ENCODE data around the gene VTI1A. TPM values are rescaled to one million over a fixed set of nuclear protein-coding genes. Genes with fewer than 3 reads are reported as not detected.

Gene VTI1A
- total RNA-seq, 1 donor from 2014 or later, result 33.6 TPM

DNA sequence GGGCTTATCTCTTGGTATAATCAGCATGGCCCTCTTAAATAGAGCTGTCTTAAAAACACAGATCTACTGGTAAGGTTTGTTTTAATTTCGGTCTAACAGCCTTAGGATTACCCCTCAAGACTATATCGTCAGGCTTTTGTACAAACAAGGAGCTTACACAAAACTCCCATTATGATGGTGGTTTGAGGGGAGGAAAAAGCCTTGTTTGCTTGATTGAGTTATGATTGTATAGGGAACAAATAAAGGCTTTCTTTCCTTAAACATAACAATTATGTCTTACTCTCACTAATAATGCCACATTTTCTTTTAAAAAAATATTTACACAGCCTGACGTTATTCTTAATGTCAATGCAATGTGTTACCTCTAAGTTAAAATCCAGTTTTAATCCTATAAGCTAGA, 314.2 kb downstream of the VTI1A start:
- no peaks in the 10 kb centered on the region for H3K36me3 Mint-ChIP-seq (ENCODE audit: low read depth)
- no peaks in the 10 kb centered on the region for H3K9me3 Mint-ChIP-seq
- no peaks in the 10 kb centered on the region for H3K27me3 Mint-ChIP-seq (ENCODE audit: low read depth)
- H3K27ac Mint-ChIP-seq, result no peak overlapping the region
- no peaks in the 10 kb centered on the region for H3K4me1 Mint-ChIP-seq (ENCODE audit: low read depth)
- DNase-seq (ENCODE audit: low spot score), result no peak
- intact Hi-C loops (cut with micrococcal nuclease), result no loop called here
- no peak overlapping the region for H3K4me3 Mint-ChIP-seq (ENCODE audit: low read depth)

GRCh38 chr10:112763916-112764520, 317.0 kb downstream of the VTI1A start:
- H3K4me3 Mint-ChIP-seq (ENCODE audit: low read depth), result no peak overlapping the region
- intact Hi-C loops (cut with micrococcal nuclease), result no loop called here
- DNase-seq (ENCODE audit: low spot score), result no peak
- H3K9me3 Mint-ChIP-seq, result no peaks in the 10 kb centered on the region
- H3K4me1 Mint-ChIP-seq (ENCODE audit: low read depth), result no peaks in the 10 kb centered on the region
- H3K36me3 Mint-ChIP-seq (ENCODE audit: low read depth), result no peaks in the 10 kb centered on the region
- no peak overlapping the region for H3K27ac Mint-ChIP-seq
- no peaks in the 10 kb centered on the region for H3K27me3 Mint-ChIP-seq (ENCODE audit: low read depth)

GRCh38 chr10:112765717-112766235, 318.8 kb downstream of the VTI1A start:
- H3K9me3 Mint-ChIP-seq, result no peaks in the 10 kb centered on the region
- no peaks in the 10 kb centered on the region for H3K4me1 Mint-ChIP-seq (ENCODE audit: low read depth)
- no peaks in the 10 kb centered on the region for H3K36me3 Mint-ChIP-seq (ENCODE audit: low read depth)
- no peak overlapping the region for H3K27ac Mint-ChIP-seq
- H3K27me3 Mint-ChIP-seq (ENCODE audit: low read depth), result no peaks in the 10 kb centered on the region
- H3K4me3 Mint-ChIP-seq (ENCODE audit: low read depth), result no peak overlapping the region
- intact Hi-C loops (cut with micrococcal nuclease), result no loop called here
- DNase-seq (ENCODE audit: low spot score), result no peak

DNA sequence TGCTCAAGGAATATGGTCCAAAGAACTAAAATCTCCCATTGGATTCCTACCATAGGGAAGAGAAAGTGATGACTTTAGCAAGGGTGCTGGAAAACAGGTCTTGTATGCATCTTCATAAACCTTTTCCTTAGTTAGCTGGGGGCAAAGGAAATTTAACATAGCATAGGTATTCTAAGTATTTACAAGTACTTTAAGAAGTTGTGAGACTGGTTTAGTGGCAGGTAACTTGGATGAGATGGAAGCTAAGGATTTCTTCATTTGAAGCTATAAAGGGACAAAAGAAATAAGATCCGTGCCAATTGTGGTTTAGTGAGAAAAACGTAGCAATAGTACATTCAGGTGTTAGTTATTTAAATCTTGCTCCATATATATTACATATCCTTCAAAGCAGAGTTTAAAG, 319.6 kb downstream of the VTI1A start:
- intact Hi-C loops (cut with micrococcal nuclease), result no loop called here

GRCh38 chr10:112767156-112767555, 320.1 kb downstream of the VTI1A start:
- Mint-ChIP-seq H3K36me3 (ENCODE audit: low read depth) (no peaks in the 10 kb centered on the region), H3K4me3 (ENCODE audit: low read depth) (no peak overlapping the region)

More for the DNA sequence above, 319.6 kb downstream of the VTI1A start:
- Mint-ChIP-seq H3K4me1 (ENCODE audit: low read depth) (no peaks in the 10 kb centered on the region), H3K27me3 (ENCODE audit: low read depth) (no peaks in the 10 kb centered on the region), H3K9me3 (no peaks in the 10 kb centered on the region), H3K36me3 (ENCODE audit: low read depth) (no peaks in the 10 kb centered on the region), H3K27ac (no peak overlapping the region), H3K4me3 (ENCODE audit: low read depth) (no peak overlapping the region)
- no peak for DNase-seq (ENCODE audit: low spot score)

GRCh38 chr10:112768121-112768520, 321.1 kb downstream of the VTI1A start:
- intact Hi-C loops (cut with micrococcal nuclease), result no loop called here
- Mint-ChIP-seq H3K4me3 (ENCODE audit: low read depth) (no peak overlapping the region), H3K4me1 (ENCODE audit: low read depth) (no peaks in the 10 kb centered on the region), H3K27ac (no peak overlapping the region), H3K36me3 (ENCODE audit: low read depth) (no peaks in the 10 kb centered on the region), H3K27me3 (ENCODE audit: low read depth) (no peaks in the 10 kb centered on the region), H3K9me3 (no peaks in the 10 kb centered on the region)
- no peak for DNase-seq (ENCODE audit: low spot score)

More at GRCh38 chr10:112767156-112767555, 320.1 kb downstream of the VTI1A start:
- no peaks in the 10 kb centered on the region for H3K4me1 Mint-ChIP-seq (ENCODE audit: low read depth)
- no peak overlapping the region for H3K27ac Mint-ChIP-seq
- no peaks in the 10 kb centered on the region for H3K9me3 Mint-ChIP-seq
- no peak for DNase-seq (ENCODE audit: low spot score)
- intact Hi-C loops (cut with micrococcal nuclease), result no loop called here
- no peaks in the 10 kb centered on the region for H3K27me3 Mint-ChIP-seq (ENCODE audit: low read depth)

GRCh38 chr10:112769081-112769480, 322.1 kb downstream of the VTI1A start:
- Mint-ChIP-seq H3K27me3 (ENCODE audit: low read depth) (no peaks in the 10 kb centered on the region), H3K27ac (no peak overlapping the region), H3K4me3 (ENCODE audit: low read depth) (no peak overlapping the region), H3K9me3 (no peaks in the 10 kb centered on the region), H3K4me1 (ENCODE audit: low read depth) (no peaks in the 10 kb centered on the region), H3K36me3 (ENCODE audit: low read depth) (no peaks in the 10 kb centered on the region)
- intact Hi-C loops (cut with micrococcal nuclease), result no loop called here
- no peak for DNase-seq (ENCODE audit: low spot score)

DNA sequence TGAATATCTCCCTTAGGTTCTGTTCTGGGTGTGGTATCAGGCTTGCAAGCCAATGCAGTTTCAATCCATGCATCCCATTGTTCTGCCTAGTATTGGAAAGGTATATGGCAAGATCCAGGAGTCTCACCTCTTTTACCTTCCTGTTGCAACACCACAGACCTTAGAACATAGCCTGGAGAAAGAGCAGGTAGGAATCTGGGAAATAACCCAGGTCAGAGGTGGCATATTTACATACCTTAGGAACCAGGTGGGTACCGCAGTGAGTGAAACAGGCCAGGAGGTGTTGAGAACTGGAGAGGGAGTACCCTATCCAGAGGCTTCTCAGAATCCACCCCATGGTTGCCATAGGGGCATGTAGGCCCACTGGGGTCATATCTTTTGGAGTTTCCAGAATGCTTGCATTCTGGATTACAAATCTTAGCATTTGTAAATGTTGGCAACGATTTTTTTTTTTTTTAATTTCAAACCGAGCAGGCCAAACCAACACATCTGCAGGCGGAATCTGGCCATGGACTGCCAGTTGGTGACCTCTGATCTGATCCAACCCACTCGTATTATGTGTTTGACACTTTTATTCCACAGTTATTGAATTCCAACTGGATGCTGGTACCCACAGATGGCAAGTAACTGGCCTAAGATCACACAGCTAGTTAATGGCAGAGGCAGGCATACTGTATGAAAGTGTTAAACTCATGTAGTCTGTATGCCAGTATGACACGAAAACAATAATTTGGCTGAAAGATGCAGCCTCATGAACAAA, 322.8 kb downstream of the VTI1A start:
- Mint-ChIP-seq H3K4me3 (ENCODE audit: low read depth) (no peak overlapping the region), H3K27me3 (ENCODE audit: low read depth) (no peaks in the 10 kb centered on the region), H3K27ac (no peak overlapping the region), H3K36me3 (ENCODE audit: low read depth) (no peaks in the 10 kb centered on the region), H3K9me3 (no peaks in the 10 kb centered on the region), H3K4me1 (ENCODE audit: low read depth) (no peaks in the 10 kb centered on the region)
- intact Hi-C loops (cut with micrococcal nuclease), result no loop called here
- no peak for DNase-seq (ENCODE audit: low spot score)

- intact Hi-C loops (cut with micrococcal nuclease), result no loop called here
- Mint-ChIP-seq H3K36me3 (ENCODE audit: low read depth) (no peaks in the 10 kb centered on the region), H3K27ac (no peak overlapping the region), H3K4me1 (ENCODE audit: low read depth) (no peaks in the 10 kb centered on the region), H3K9me3 (no peaks in the 10 kb centered on the region), H3K4me3 (ENCODE audit: low read depth) (no peak overlapping the region), H3K27me3 (ENCODE audit: low read depth) (no peaks in the 10 kb centered on the region)
- DNase-seq (ENCODE audit: low spot score), result no peak
Measured at GRCh38 chr10:112771733-112772132, 324.7 kb downstream of the VTI1A start.

DNA sequence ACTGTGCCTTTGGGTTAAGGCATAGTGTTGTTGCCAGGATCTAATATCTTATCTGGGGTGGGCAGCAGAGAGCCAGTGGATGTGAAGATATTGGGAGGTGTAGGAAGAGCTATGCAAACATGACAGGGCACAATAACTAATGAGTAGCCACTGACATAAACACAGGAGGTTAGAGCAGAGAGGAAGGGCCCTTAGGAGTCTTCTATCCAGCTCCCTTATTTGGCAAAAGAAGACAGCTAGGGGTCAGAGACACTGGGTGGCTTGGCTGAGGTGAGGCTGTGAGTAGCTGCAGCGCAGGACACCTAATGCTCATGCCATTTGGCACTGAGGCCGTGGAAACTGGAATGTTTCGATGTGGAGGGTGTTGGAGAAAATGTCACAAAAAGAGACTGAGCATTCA, 326.8 kb downstream of the VTI1A start:
- H3K36me3 Mint-ChIP-seq (ENCODE audit: low read depth), result no peaks in the 10 kb centered on the region
- H3K27me3 Mint-ChIP-seq (ENCODE audit: low read depth), result no peaks in the 10 kb centered on the region
- H3K9me3 Mint-ChIP-seq, result no peaks in the 10 kb centered on the region
- no peak overlapping the region for H3K4me3 Mint-ChIP-seq (ENCODE audit: low read depth)
- DNase-seq (ENCODE audit: low spot score), result no peak
- no peaks in the 10 kb centered on the region for H3K4me1 Mint-ChIP-seq (ENCODE audit: low read depth)
- intact Hi-C loops (cut with micrococcal nuclease), result no loop called here
- H3K27ac Mint-ChIP-seq, result no peak overlapping the region

DNA sequence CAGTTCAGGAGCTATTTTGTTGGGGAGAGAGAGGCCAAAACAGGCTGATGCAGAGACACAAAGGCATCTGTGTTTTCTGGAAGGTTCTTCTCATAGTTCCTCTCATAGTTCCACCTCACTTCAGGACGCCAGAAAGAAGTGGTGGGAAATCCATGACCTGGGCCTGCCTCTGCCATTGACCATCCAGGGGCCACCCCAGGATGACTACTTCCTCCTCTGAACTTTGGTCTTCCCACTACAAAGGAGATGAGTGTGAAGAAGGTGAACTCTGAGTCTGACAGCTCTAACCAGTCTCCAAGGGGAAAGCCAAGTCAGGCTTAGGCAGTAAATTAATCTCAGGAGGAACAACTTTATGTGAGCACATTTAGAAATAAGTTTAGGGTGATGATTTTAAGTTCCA, 327.2 kb downstream of the VTI1A start:
- Mint-ChIP-seq H3K27ac (no peak overlapping the region), H3K27me3 (ENCODE audit: low read depth) (no peaks in the 10 kb centered on the region), H3K4me1 (ENCODE audit: low read depth) (peaks cover 2% of the 10 kb centered on the region), H3K4me3 (ENCODE audit: low read depth) (no peak overlapping the region), H3K36me3 (ENCODE audit: low read depth) (no peaks in the 10 kb centered on the region), H3K9me3 (no peaks in the 10 kb centered on the region)
- DNase-seq (ENCODE audit: low spot score), result no peak
- intact Hi-C loops (cut with micrococcal nuclease), result no loop called here

- peaks cover 2% of the 10 kb centered on the region for H3K4me1 Mint-ChIP-seq (ENCODE audit: low read depth)
- H3K27me3 Mint-ChIP-seq (ENCODE audit: low read depth), result no peaks in the 10 kb centered on the region
- H3K9me3 Mint-ChIP-seq, result no peaks in the 10 kb centered on the region
- DNase-seq (ENCODE audit: low spot score), result no peak
- H3K27ac Mint-ChIP-seq, result no peak overlapping the region
- intact Hi-C loops (cut with micrococcal nuclease), result no loop called here
- H3K36me3 Mint-ChIP-seq (ENCODE audit: low read depth), result no peaks in the 10 kb centered on the region
- no peak overlapping the region for H3K4me3 Mint-ChIP-seq (ENCODE audit: low read depth)
Measured at GRCh38 chr10:112774798-112775197, 327.8 kb downstream of the VTI1A start.

- Mint-ChIP-seq H3K27ac (no peak overlapping the region), H3K4me3 (ENCODE audit: low read depth) (no peak overlapping the region), H3K36me3 (ENCODE audit: low read depth) (no peaks in the 10 kb centered on the region), H3K4me1 (ENCODE audit: low read depth) (peaks cover 2% of the 10 kb centered on the region), H3K27me3 (ENCODE audit: low read depth) (no peaks in the 10 kb centered on the region), H3K9me3 (no peaks in the 10 kb centered on the region)
- intact Hi-C loops (cut with micrococcal nuclease), result no loop called here
- no peak for DNase-seq (ENCODE audit: low spot score)
Measured at GRCh38 chr10:112775381-112775780, 328.4 kb downstream of the VTI1A start.

Measured in activated T-helper 2 cell treated with anti-CD3 and anti-CD28 coated beads, Interferon-gamma antibody, Interleukin-2, Interleukin-4, amounts not matched to agents 10 μg/mL and 5 μg/mL and 100 μg/mL, durations not matched to agents 14 hours and 24 hours and 36 hours (primary cell).